Psoas muscle (tissue), 8 donors: ENCODE results near the gene SPON1. TPM values are rescaled to one million over a fixed set of nuclear protein-coding genes. Genes with fewer than 3 reads are reported as not detected.
"Not testable (repeated sequence)": the region's sequence is repeated elsewhere in the genome, so short reads cannot be mapped to it uniquely, and the experiment has no call there.

Source experiments
- ATAC-seq, 4 donors: fragments of 200-7000 bp; cut with Tn5 transposase; one replicate each; pipeline ENCODE4 v1.9.1; 2020; ENCODE audit warnings: moderate library complexity in 3 of 4, mild to moderate bottlenecking in 2 of 4
- DNase-seq, 2 donors: peaks; one replicate each; pipeline ENCODE4 v3.0.0-alpha.2; 2020
- H3K27ac ChIP-seq: fragments of 200-600 bp; one replicate; pipeline ENCODE4 v1.8.0; 2022
- H3K27me3 ChIP-seq, 3 donors: fragments of 200-600 bp in 1 of 3; one replicate each; pipeline versions ENCODE4 v1.6.1 to v1.8.0; 2013 to 2022; ENCODE audit warnings: low read length in 2 of 3, mild to moderate bottlenecking in 2 of 3, moderate library complexity in 1 of 3; ENCODE audit not compliant: insufficient read depth in 3 of 3
- H3K36me3 ChIP-seq, 2 donors: fragments of 200-600 bp in 1 of 2; one replicate each; pipeline versions ENCODE4 v1.6.1 to v1.8.0; 2013 to 2022; ENCODE audit warnings: low read depth in 1 of 2, mild to moderate bottlenecking in 1 of 2, moderate library complexity in 1 of 2; ENCODE audit not compliant: insufficient read depth in 1 of 2
- H3K4me1 ChIP-seq: fragments of 200-600 bp; one replicate; pipeline ENCODE4 v1.8.0; 2022
- H3K4me3 ChIP-seq: fragments of 200-600 bp; one replicate; pipeline ENCODE4 v1.8.0; 2022; ENCODE audit warnings: mild to moderate bottlenecking
- H3K9me3 ChIP-seq: fragments of 200-600 bp; one replicate; pipeline ENCODE4 v1.8.0; 2022
- CTCF ChIP-seq: fragments of 200-600 bp; IDR thresholded peaks from one replicate; pipeline ENCODE4 v1.8.0; 2022; ENCODE audit warnings: antibody characterized with exemption
- WGBS, 3 donors: extraction: QIAGEN DNeasy Blood & Tissue Kit; methylation state at CpG; one replicate each; pipeline versions ENCODE4 v1.1.6 to v1.1.7; 2013; 5-methylcytosine and 5-hydroxymethylcytosine counted together
- intact Hi-C, 2 donors: fragments of 100-400 bp; cut with DNase I; formaldehyde crosslinking; loops; one replicate each; pipeline versions ENCODE4 v1.11.0 to v1.14.2; 2022
- polyA plus RNA-seq, 3 donors: library from polyadenylated mRNA; stranded (reverse); fragments of 200-250 nt; gene quantifications; one replicate each; pipeline ENCODE4 v1.2.3, GENCODE V29; 2013
- total RNA-seq, 4 donors: library from RNA; stranded (reverse); fragmentation: NEBNext Ultra II Directional in 2 of 4; extraction: Animal tissue kit (Norgen Biotek cat#: 25700) in 2 of 4; gene quantifications; one replicate each; pipeline versions ENCODE4 v1.2.1 to v1.2.4, GENCODE V29; 2021 to 2023
- donor health status: healthy with polysubstance abuse.
- donor health status: DM: no; HTN: no; CAD: no; lungs with moderate emphysema.
- donor health status: Bipolar disorder and iron deficiency.
- donor health status: healthy.
- donor health status: DM: yes; HTN: yes; CAD: no.
- donor health status: DM: no; HTN: no; CAD: no.
- donor health status: DM: no; HTN: no; CAD: no.
- donor health status: DM: yes; HTN: yes; CAD: no.

Gene SPON1
- total and polyA plus RNA-seq, 7 donors = 0.24 to 1.6 (median 1.2) TPM

- no peaks in the 10 kb centered on the region for H3K27me3 ChIP-seq
- H3K4me3 ChIP-seq = no peak overlapping the region
- WGBS, 3 donors = 42 to 50% (median 45%) methylated on average over 17 of the region's 17 CpGs
- no peak for TF ChIP-seq CTCF
- no peaks in the 10 kb centered on the region for H3K4me1 ChIP-seq
- no peak for ATAC-seq
- no peaks in the 10 kb centered on the region for H3K36me3 ChIP-seq
- intact Hi-C loops = no loop called here
- no peaks in the 10 kb centered on the region for H3K9me3 ChIP-seq
- no peak overlapping the region for H3K27ac ChIP-seq
- no peak for DNase-seq
Measured at GRCh38 chr11:14089690-14090462, 127.4 kb downstream of the SPON1 start.

- intact Hi-C loops, H3K27ac ChIP-seq: not testable (repeated sequence)
Measured at GRCh38 chr11:14090631-14091030, 128.1 kb downstream of the SPON1 start.

GRCh38 chr11:14093065-14093464, 130.5 kb downstream of the SPON1 start:
- no peak overlapping the region for H3K4me3 ChIP-seq
- no peak overlapping the region for H3K27ac ChIP-seq
- H3K27me3 ChIP-seq = no peaks in the 10 kb centered on the region
- ATAC-seq (no peak), DNase-seq (no peak)
- no peak for TF ChIP-seq CTCF
- intact Hi-C loops = no loop called here
- H3K9me3 ChIP-seq = no peaks in the 10 kb centered on the region
- H3K4me1 ChIP-seq = no peaks in the 10 kb centered on the region
- WGBS, 3 donors = 0 to 91% (median 76%) methylated on average over 1 of the region's 1 CpG
- no peaks in the 10 kb centered on the region for H3K36me3 ChIP-seq

More at GRCh38 chr11:14090631-14091030, 128.1 kb downstream of the SPON1 start:
- not testable (repeated sequence) for H3K36me3 ChIP-seq, ATAC-seq, H3K9me3 ChIP-seq, H3K4me1 ChIP-seq, H3K27me3 ChIP-seq, H3K4me3 ChIP-seq, DNase-seq
- WGBS, 3 donors = 70 to 72% (median 70%) methylated on average over 8 to 9 of the region's 9 CpGs

DNA sequence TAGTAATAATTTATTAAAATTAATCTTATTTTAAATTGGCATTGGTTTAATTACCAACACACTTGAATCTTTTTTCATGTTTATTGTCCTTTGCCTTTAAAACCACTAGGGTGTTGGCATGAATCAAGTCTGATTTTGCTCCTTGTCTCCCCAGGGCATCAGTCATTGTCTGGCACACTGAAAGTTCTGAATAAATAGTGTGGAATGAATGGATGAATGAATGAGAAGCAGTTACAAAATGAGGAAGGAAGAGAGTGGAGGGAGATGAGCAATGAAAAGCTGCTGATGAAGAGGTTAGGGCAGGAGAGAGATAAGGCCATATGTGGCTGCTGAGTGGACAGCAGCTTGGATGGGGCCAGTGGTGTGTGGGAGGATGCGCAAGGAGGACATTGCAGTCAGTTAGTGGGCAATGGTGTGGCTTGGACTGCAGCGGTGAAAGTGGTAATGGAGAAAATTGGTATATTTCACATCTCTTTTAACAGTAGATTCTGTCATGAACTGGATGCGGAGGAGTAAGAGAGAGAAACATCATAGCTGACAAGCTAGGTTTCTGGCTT, 132.0 kb downstream of the SPON1 start:
- WGBS, 3 donors = 97 to 98% (median 98%) methylated on average over 3 of the region's 3 CpGs
- Histone ChIP-seq H3K4me3 (no peak overlapping the region), H3K27ac (no peak overlapping the region), H3K4me1 (no peaks in the 10 kb centered on the region), H3K36me3 (no peaks in the 10 kb centered on the region), H3K27me3 (no peaks in the 10 kb centered on the region), H3K9me3 (no peaks in the 10 kb centered on the region)
- intact Hi-C loops = no loop called here
- no peak for TF ChIP-seq CTCF
- no peak for DNase-seq
- no peak for ATAC-seq

- no peaks in the 10 kb centered on the region for H3K4me1 ChIP-seq
- ATAC-seq = no peak
- DNase-seq = no peak
- no peak overlapping the region for H3K27ac ChIP-seq
- H3K27me3 ChIP-seq = no peaks in the 10 kb centered on the region
- no peak overlapping the region for H3K4me3 ChIP-seq
- TF ChIP-seq CTCF = no peak
- 33 to 36% (median 33%) methylated on average over 1 of the region's 1 CpG for WGBS, 3 donors
- H3K9me3 ChIP-seq = no peaks in the 10 kb centered on the region
- intact Hi-C loops = no loop called here
- H3K36me3 ChIP-seq = no peaks in the 10 kb centered on the region
Measured at GRCh38 chr11:14095882-14096281, 133.4 kb downstream of the SPON1 start.
